Ovary (tissue), 3 donors: ENCODE data around the gene VPS13A.

Experiments
- EP300 ChIP-seq: sonication (generic); formaldehyde crosslinking; IDR thresholded peaks from one replicate; pipeline ENCODE4 v1.6.1; 2017; ENCODE audit warnings: antibody characterized with exemption
- POLR2A ChIP-seq: fragments of 450-650 bp; IDR thresholded peaks from one replicate; pipeline ENCODE4 v1.6.1; 2017; ENCODE audit warnings: antibody characterized with exemption, mild to moderate bottlenecking, moderate library complexity
- TF ChIP-seq, protein P1 (sequence below), 3 donors: fragments of 450-650 bp in 2 of 3; fragments of 200-600 bp in 1 of 3; IDR thresholded peaks; one replicate each; pipeline versions ENCODE4 v1.5.1 to v1.8.0; 2016 to 2022; ENCODE audit warnings: antibody characterized with exemption in 3 of 3, mild to moderate bottlenecking in 1 of 3
- donor health status: DM: no; HTN: no; CAD: no.

DNA sequence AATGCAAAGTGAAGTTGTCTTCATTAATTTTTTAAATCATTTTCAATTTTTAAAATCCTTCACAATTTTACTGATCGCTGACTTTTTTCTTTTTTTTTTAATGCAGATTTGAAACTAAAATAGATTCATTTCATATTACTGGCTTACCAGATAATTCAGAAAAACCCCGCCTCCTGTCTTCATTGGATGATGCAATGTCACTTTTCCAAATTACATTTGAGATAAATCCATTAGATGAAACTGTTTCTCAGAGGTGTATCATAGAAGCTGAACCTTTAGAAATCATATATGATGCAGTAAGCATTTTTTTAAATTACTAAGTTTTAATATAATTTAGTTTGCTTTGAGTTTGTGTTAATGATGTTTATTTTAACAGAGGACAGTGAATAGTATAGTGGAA, 60.6 kb downstream of the VPS13A start:
- no peak for TF ChIP-seq EP300
- no peak for TF ChIP-seq POLR2A
- TF ChIP-seq, protein P1, sequence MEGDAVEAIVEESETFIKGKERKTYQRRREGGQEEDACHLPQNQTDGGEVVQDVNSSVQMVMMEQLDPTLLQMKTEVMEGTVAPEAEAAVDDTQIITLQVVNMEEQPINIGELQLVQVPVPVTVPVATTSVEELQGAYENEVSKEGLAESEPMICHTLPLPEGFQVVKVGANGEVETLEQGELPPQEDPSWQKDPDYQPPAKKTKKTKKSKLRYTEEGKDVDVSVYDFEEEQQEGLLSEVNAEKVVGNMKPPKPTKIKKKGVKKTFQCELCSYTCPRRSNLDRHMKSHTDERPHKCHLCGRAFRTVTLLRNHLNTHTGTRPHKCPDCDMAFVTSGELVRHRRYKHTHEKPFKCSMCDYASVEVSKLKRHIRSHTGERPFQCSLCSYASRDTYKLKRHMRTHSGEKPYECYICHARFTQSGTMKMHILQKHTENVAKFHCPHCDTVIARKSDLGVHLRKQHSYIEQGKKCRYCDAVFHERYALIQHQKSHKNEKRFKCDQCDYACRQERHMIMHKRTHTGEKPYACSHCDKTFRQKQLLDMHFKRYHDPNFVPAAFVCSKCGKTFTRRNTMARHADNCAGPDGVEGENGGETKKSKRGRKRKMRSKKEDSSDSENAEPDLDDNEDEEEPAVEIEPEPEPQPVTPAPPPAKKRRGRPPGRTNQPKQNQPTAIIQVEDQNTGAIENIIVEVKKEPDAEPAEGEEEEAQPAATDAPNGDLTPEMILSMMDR (IDR thresholded peaks at IDR 0.05): no peak
